ENCODE results near the gene CHMP4A. TPM values are rescaled to one million over a fixed set of nuclear protein-coding genes. Genes with fewer than 3 reads are reported as not detected.

CHMP4A gene
- polyA plus RNA-seq, 5 donors = 53.9 to 67.6 (median 62.3) TPM

Other genes starting within 250 kb of the CHMP4A start
- gene DHRS4L2, start 224.6 kb downstream of the CHMP4A start, polyA plus RNA-seq (ENCODE audit: insufficient read depth in 1 of 5, insufficient read length in 5 of 5, low replicate concordance in 1 of 5) = 10 to 100 TPM; 27.3 to 32.3 (median 29.4) TPM
- gene CARMIL3, start 161.5 kb downstream of the CHMP4A start, polyA plus RNA-seq (ENCODE audit: insufficient read depth in 1 of 5, insufficient read length in 5 of 5, low replicate concordance in 1 of 5) = 1 to 10 TPM in 3 of 5 donors, under 1 TPM in 2; 0.72 to 1.7 (median 1.1) TPM
- not detected for gene CPNE6, start 141.9 kb downstream of the CHMP4A start, polyA plus RNA-seq (ENCODE audit: insufficient read depth in 1 of 5, insufficient read length in 5 of 5, low replicate concordance in 1 of 5)
- 10 to 100 TPM; 13.3 to 17.8 (median 14.7) TPM for gene PCK2, start 119.2 kb downstream of the CHMP4A start, polyA plus RNA-seq (ENCODE audit: insufficient read depth in 1 of 5, insufficient read length in 5 of 5, low replicate concordance in 1 of 5)
- 10 to 100 TPM; 59.5 to 74.4 (median 65.9) TPM for gene DCAF11, start 98.7 kb downstream of the CHMP4A start, polyA plus RNA-seq (ENCODE audit: insufficient read depth in 1 of 5, insufficient read length in 5 of 5, low replicate concordance in 1 of 5)
- 1 to 10 TPM; 1.0 to 2.3 (median 1.2) TPM for gene NRL, start 98.5 kb downstream of the CHMP4A start, polyA plus RNA-seq (ENCODE audit: insufficient read depth in 1 of 5, insufficient read length in 5 of 5, low replicate concordance in 1 of 5)
- 1 to 10 TPM in 3 of 5 donors, under 1 TPM in 2; 0.60 to 9.4 (median 1.1) TPM for gene FITM1, start 82.8 kb downstream of the CHMP4A start, polyA plus RNA-seq (ENCODE audit: insufficient read depth in 1 of 5, insufficient read length in 5 of 5, low replicate concordance in 1 of 5)
- gene PSME1, start 77.3 kb downstream of the CHMP4A start, polyA plus RNA-seq (ENCODE audit: insufficient read depth in 1 of 5, insufficient read length in 5 of 5, low replicate concordance in 1 of 5) = 100 to 1,000 TPM; 190 to 234 (median 222) TPM
- 10 to 100 TPM; 12.6 to 25.8 (median 24.3) TPM for gene EMC9, start 71.9 kb downstream of the CHMP4A start, polyA plus RNA-seq (ENCODE audit: insufficient read depth in 1 of 5, insufficient read length in 5 of 5, low replicate concordance in 1 of 5)
- gene PSME2, start 66.9 kb downstream of the CHMP4A start, polyA plus RNA-seq (ENCODE audit: insufficient read depth in 1 of 5, insufficient read length in 5 of 5, low replicate concordance in 1 of 5) = 100 to 1,000 TPM; 159 to 175 (median 166) TPM
- gene RNF31, start 66.0 kb downstream of the CHMP4A start, polyA plus RNA-seq (ENCODE audit: insufficient read depth in 1 of 5, insufficient read length in 5 of 5, low replicate concordance in 1 of 5) = 10 to 100 TPM; 42.8 to 60.2 (median 55.7) TPM
- 10 to 100 TPM; 49.8 to 68.6 (median 57.2) TPM for gene IRF9, start 52.2 kb downstream of the CHMP4A start, polyA plus RNA-seq (ENCODE audit: insufficient read depth in 1 of 5, insufficient read length in 5 of 5, low replicate concordance in 1 of 5)
- gene REC8, start 41.4 kb downstream of the CHMP4A start, polyA plus RNA-seq (ENCODE audit: insufficient read depth in 1 of 5, insufficient read length in 5 of 5, low replicate concordance in 1 of 5) = 10 to 100 TPM; 36.6 to 67.1 (median 48.2) TPM
- 10 to 100 TPM; 20.2 to 37.0 (median 24.5) TPM for gene IPO4, start 24.7 kb downstream of the CHMP4A start, polyA plus RNA-seq (ENCODE audit: insufficient read depth in 1 of 5, insufficient read length in 5 of 5, low replicate concordance in 1 of 5)
- 10 to 100 TPM; 24.6 to 44.1 (median 33.8) TPM for gene TM9SF1, start 18.0 kb downstream of the CHMP4A start, polyA plus RNA-seq (ENCODE audit: insufficient read depth in 1 of 5, insufficient read length in 5 of 5, low replicate concordance in 1 of 5)
- 10 to 100 TPM in 3 of 5 donors, 1 to 10 TPM in 2; 9.5 to 12.2 (median 11.9) TPM for gene TSSK4, start 7.8 kb downstream of the CHMP4A start, polyA plus RNA-seq (ENCODE audit: insufficient read depth in 1 of 5, insufficient read length in 5 of 5, low replicate concordance in 1 of 5)
- gene MDP1, start 2.6 kb upstream of the CHMP4A start, polyA plus RNA-seq (ENCODE audit: insufficient read depth in 1 of 5, insufficient read length in 5 of 5, low replicate concordance in 1 of 5) = 10 to 100 TPM; 11.8 to 17.2 (median 13.5) TPM
- gene NEDD8, start 18.9 kb upstream of the CHMP4A start, polyA plus RNA-seq (ENCODE audit: insufficient read depth in 1 of 5, insufficient read length in 5 of 5, low replicate concordance in 1 of 5) = 100 to 1,000 TPM; 209 to 239 (median 224) TPM
- gene GMPR2, start 19.4 kb upstream of the CHMP4A start, polyA plus RNA-seq (ENCODE audit: insufficient read depth in 1 of 5, insufficient read length in 5 of 5, low replicate concordance in 1 of 5) = 100 to 1,000 TPM in 4 of 5 donors, 10 to 100 TPM in 1; 92.7 to 120 (median 114) TPM
- 10 to 100 TPM; 53.7 to 62.0 (median 60.9) TPM for gene TINF2, start 29.1 kb upstream of the CHMP4A start, polyA plus RNA-seq (ENCODE audit: insufficient read depth in 1 of 5, insufficient read length in 5 of 5, low replicate concordance in 1 of 5)
- gene TGM1, start 49.7 kb upstream of the CHMP4A start, polyA plus RNA-seq (ENCODE audit: insufficient read depth in 1 of 5, insufficient read length in 5 of 5, low replicate concordance in 1 of 5) = 1 to 10 TPM; 2.0 to 4.7 (median 3.5) TPM
- 10 to 100 TPM; 19.6 to 28.6 (median 24.9) TPM for gene RABGGTA, start 58.1 kb upstream of the CHMP4A start, polyA plus RNA-seq (ENCODE audit: insufficient read depth in 1 of 5, insufficient read length in 5 of 5, low replicate concordance in 1 of 5)
- 10 to 100 TPM; 38.8 to 54.7 (median 43.2) TPM for gene DHRS1, start 86.3 kb upstream of the CHMP4A start, polyA plus RNA-seq (ENCODE audit: insufficient read depth in 1 of 5, insufficient read length in 5 of 5, low replicate concordance in 1 of 5)
- 10 to 100 TPM; 21.3 to 26.7 (median 24.3) TPM for gene NOP9, start 86.4 kb upstream of the CHMP4A start, polyA plus RNA-seq (ENCODE audit: insufficient read depth in 1 of 5, insufficient read length in 5 of 5, low replicate concordance in 1 of 5)
- gene CIDEB, start 94.5 kb upstream of the CHMP4A start, polyA plus RNA-seq (ENCODE audit: insufficient read depth in 1 of 5, insufficient read length in 5 of 5, low replicate concordance in 1 of 5) = 10 to 100 TPM in 4 of 5 donors, 1 to 10 TPM in 1; 9.6 to 16.6 (median 14.1) TPM
- 1 to 10 TPM; 3.4 to 5.2 (median 4.7) TPM for gene LTB4R2, start 96.7 kb upstream of the CHMP4A start, polyA plus RNA-seq (ENCODE audit: insufficient read depth in 1 of 5, insufficient read length in 5 of 5, low replicate concordance in 1 of 5)
- 1 to 10 TPM; 5.2 to 6.9 (median 6.2) TPM for gene LTB4R, start 98.0 kb upstream of the CHMP4A start, polyA plus RNA-seq (ENCODE audit: insufficient read depth in 1 of 5, insufficient read length in 5 of 5, low replicate concordance in 1 of 5)
- gene ADCY4, start 121.6 kb upstream of the CHMP4A start, polyA plus RNA-seq (ENCODE audit: insufficient read depth in 1 of 5, insufficient read length in 5 of 5, low replicate concordance in 1 of 5) = 10 to 100 TPM; 26.9 to 37.3 (median 33.8) TPM
- gene RIPK3, start 126.5 kb upstream of the CHMP4A start, polyA plus RNA-seq (ENCODE audit: insufficient read depth in 1 of 5, insufficient read length in 5 of 5, low replicate concordance in 1 of 5) = 1 to 10 TPM; 2.1 to 3.6 (median 2.8) TPM
- 100 to 1,000 TPM in 1 of 5 donors, 10 to 100 TPM in 4; 64.5 to 102 (median 88.3) TPM for gene NFATC4, start 154.7 kb upstream of the CHMP4A start, polyA plus RNA-seq (ENCODE audit: insufficient read depth in 1 of 5, insufficient read length in 5 of 5, low replicate concordance in 1 of 5)
- 100 to 1,000 TPM in 2 of 5 donors, 10 to 100 TPM in 3; 78.3 to 109 (median 88.7) TPM for gene NYNRIN, start 185.5 kb upstream of the CHMP4A start, polyA plus RNA-seq (ENCODE audit: insufficient read depth in 1 of 5, insufficient read length in 5 of 5, low replicate concordance in 1 of 5)
- gene CBLN3, start 216.2 kb upstream of the CHMP4A start, polyA plus RNA-seq (ENCODE audit: insufficient read depth in 1 of 5, insufficient read length in 5 of 5, low replicate concordance in 1 of 5) = 1 to 10 TPM; 2.6 to 4.0 (median 3.6) TPM
- gene KHNYN, start 216.5 kb upstream of the CHMP4A start, polyA plus RNA-seq (ENCODE audit: insufficient read depth in 1 of 5, insufficient read length in 5 of 5, low replicate concordance in 1 of 5) = 10 to 100 TPM; 41.3 to 53.1 (median 50.2) TPM
- 10 to 100 TPM; 37.5 to 61.9 (median 48.8) TPM for gene SDR39U1, start 229.3 kb upstream of the CHMP4A start, polyA plus RNA-seq (ENCODE audit: insufficient read depth in 1 of 5, insufficient read length in 5 of 5, low replicate concordance in 1 of 5)

Data from right lung (tissue), 5 donors.